Measurements from ENCODE around the gene NDUFS1.

NDUFS1 gene

DNA sequence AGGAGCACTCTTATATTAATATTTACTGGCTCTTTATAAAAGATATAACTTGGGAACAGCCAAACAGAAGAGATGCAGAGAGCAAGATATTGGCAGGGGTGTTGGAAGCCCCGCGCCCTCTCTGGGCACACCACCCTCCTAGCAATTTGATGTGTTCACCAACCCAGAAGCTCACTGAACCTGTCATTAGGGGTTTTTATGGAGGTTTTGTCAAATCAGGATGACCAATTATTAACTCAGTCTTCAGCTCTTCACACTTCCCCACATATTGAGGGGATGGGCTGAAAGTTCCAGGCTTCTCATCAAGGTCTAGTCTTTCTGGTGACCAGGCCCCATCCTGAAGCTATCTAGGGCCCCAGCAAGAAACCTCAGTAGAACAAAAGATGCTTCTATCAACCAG is 62.4 kb downstream of the NDUFS1 start:
- H3K9ac ChIP-seq: no peak overlapping the region
- H3K79me2 ChIP-seq (ENCODE audit: insufficient read depth, low read depth): no peaks in the 10 kb centered on the region
- no peak overlapping the region for H3K4me2 ChIP-seq
- H2AFZ ChIP-seq (ENCODE audit: low read depth): no peak overlapping the region
- no peaks in the 10 kb centered on the region for H3K36me3 ChIP-seq (ENCODE audit: insufficient read depth)
- H3K27ac ChIP-seq: no peak overlapping the region
- TF ChIP-seq, protein P1, sequence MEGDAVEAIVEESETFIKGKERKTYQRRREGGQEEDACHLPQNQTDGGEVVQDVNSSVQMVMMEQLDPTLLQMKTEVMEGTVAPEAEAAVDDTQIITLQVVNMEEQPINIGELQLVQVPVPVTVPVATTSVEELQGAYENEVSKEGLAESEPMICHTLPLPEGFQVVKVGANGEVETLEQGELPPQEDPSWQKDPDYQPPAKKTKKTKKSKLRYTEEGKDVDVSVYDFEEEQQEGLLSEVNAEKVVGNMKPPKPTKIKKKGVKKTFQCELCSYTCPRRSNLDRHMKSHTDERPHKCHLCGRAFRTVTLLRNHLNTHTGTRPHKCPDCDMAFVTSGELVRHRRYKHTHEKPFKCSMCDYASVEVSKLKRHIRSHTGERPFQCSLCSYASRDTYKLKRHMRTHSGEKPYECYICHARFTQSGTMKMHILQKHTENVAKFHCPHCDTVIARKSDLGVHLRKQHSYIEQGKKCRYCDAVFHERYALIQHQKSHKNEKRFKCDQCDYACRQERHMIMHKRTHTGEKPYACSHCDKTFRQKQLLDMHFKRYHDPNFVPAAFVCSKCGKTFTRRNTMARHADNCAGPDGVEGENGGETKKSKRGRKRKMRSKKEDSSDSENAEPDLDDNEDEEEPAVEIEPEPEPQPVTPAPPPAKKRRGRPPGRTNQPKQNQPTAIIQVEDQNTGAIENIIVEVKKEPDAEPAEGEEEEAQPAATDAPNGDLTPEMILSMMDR (conservative IDR thresholded peaks at IDR 0.05; ENCODE audit: low read depth, low read length): no peak
- H3K4me1 ChIP-seq (ENCODE audit: low read depth, poor library complexity, severe bottlenecking): no peaks in the 10 kb centered on the region
- H3K4me3 ChIP-seq (IDR thresholded peaks at IDR 0.05; ENCODE audit: insufficient read depth, low read depth, low read length): no peak overlapping the region
- H4K20me1 ChIP-seq (ENCODE audit: insufficient read depth): no peaks in the 10 kb centered on the region
- no peaks in the 10 kb centered on the region for H3K27me3 ChIP-seq (ENCODE audit: insufficient read depth, low read depth)

GRCh38 chr2:206095536-206096332 is 63.5 kb downstream of the NDUFS1 start:
- Histone ChIP-seq H3K4me1 (ENCODE audit: low read depth, poor library complexity, severe bottlenecking) (no peaks in the 10 kb centered on the region), H4K20me1 (ENCODE audit: insufficient read depth) (no peaks in the 10 kb centered on the region), H3K27ac (no peak overlapping the region), H3K9ac (no peak overlapping the region), H2AFZ (ENCODE audit: low read depth) (no peak overlapping the region), H3K36me3 (ENCODE audit: insufficient read depth) (no peaks in the 10 kb centered on the region), H3K27me3 (ENCODE audit: insufficient read depth, low read depth) (no peaks in the 10 kb centered on the region), H3K79me2 (ENCODE audit: insufficient read depth, low read depth) (no peaks in the 10 kb centered on the region), H3K4me3 (IDR thresholded peaks at IDR 0.05; ENCODE audit: insufficient read depth, low read depth, low read length) (no peak overlapping the region), H3K4me2 (no peak overlapping the region)
- TF ChIP-seq, protein P1 (conservative IDR thresholded peaks at IDR 0.05; ENCODE audit: low read depth, low read length): no peak

DNA sequence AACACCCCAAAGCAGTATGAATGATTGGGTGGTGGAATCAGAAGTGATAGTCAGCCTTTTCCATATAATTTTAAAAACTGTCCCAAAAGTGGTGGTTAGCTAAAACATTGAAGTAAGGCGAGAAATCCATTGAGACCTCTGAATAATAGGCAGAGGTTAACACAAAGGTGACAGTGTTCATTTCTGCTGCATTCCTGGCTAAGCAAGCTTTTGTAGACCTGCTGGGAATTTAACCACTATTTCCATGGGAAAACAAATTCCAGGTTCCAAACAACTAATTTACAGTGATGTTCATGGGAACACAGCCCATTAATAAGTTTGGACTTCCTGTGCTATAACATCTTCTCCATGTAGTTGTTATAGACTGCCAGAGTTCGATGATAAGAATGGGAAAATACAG is 66.9 kb downstream of the NDUFS1 start:
- Histone ChIP-seq H3K9ac (no peak overlapping the region), H4K20me1 (ENCODE audit: insufficient read depth) (no peaks in the 10 kb centered on the region), H3K79me2 (ENCODE audit: insufficient read depth, low read depth) (peaks cover 9% of the 10 kb centered on the region), H3K27ac (no peak overlapping the region), H3K4me1 (ENCODE audit: low read depth, poor library complexity, severe bottlenecking) (peaks cover 7% of the 10 kb centered on the region), H3K4me2 (no peak overlapping the region), H2AFZ (ENCODE audit: low read depth) (no peak overlapping the region), H3K4me3 (IDR thresholded peaks at IDR 0.05; ENCODE audit: insufficient read depth, low read depth, low read length) (no peak overlapping the region), H3K27me3 (ENCODE audit: insufficient read depth, low read depth) (no peaks in the 10 kb centered on the region), H3K36me3 (ENCODE audit: insufficient read depth) (no peaks in the 10 kb centered on the region)
- TF ChIP-seq, protein P1 (conservative IDR thresholded peaks at IDR 0.05; ENCODE audit: low read depth, low read length): no peak

GRCh38 chr2:206088248-206088647 is 71.0 kb downstream of the NDUFS1 start:
- no peak overlapping the region for H2AFZ ChIP-seq (ENCODE audit: low read depth)
- TF ChIP-seq, protein P1 (conservative IDR thresholded peaks at IDR 0.05; ENCODE audit: low read depth, low read length): no peak
- H3K27ac ChIP-seq: no peak overlapping the region; the same call in 1 of the 2 replicates
- no peak overlapping the region; the same call in 1 of the 2 replicates for H3K4me2 ChIP-seq
- H4K20me1 ChIP-seq (ENCODE audit: insufficient read depth): peaks cover under 1% of the 10 kb centered on the region
- H3K36me3 ChIP-seq (ENCODE audit: insufficient read depth): no peaks in the 10 kb centered on the region
- H3K79me2 ChIP-seq (ENCODE audit: insufficient read depth, low read depth): peaks cover 32% of the 10 kb centered on the region
- no peak overlapping the region for H3K4me3 ChIP-seq (IDR thresholded peaks at IDR 0.05; ENCODE audit: insufficient read depth, low read depth, low read length)
- no peak overlapping the region for H3K9ac ChIP-seq
- peaks cover 14% of the 10 kb centered on the region for H3K4me1 ChIP-seq (ENCODE audit: low read depth, poor library complexity, severe bottlenecking)
- H3K27me3 ChIP-seq (ENCODE audit: insufficient read depth, low read depth): no peaks in the 10 kb centered on the region
